Measurements from ENCODE around the gene LAMA4.
A peak's percentile ranks its signal among the peaks of the same experiment; 100 is the strongest.

LAMA4 gene

GRCh38 chr6:112100561-112100960 is 153.8 kb downstream of the LAMA4 start:
- Histone ChIP-seq H4K12ac (ENCODE audit: low read depth, low read length) (no peak overlapping the region), H3K36me3 (ENCODE audit: control insufficient read depth in 1 of 2, insufficient read depth in 2 of 2, low read length in 2 of 2) (no peaks in the 10 kb centered on the region), H3K18ac (ENCODE audit: low read length) (no peak overlapping the region), H3K27me3 (ENCODE audit: insufficient read depth, low read length) (no peaks in the 10 kb centered on the region), H3K9me3 (ENCODE audit: insufficient read depth, low read depth, low read length) (no peaks in the 10 kb centered on the region), H3K4me1 (ENCODE audit: control insufficient read depth in 1 of 2, insufficient read depth in 2 of 2, low read length in 2 of 2) (no peaks in the 10 kb centered on the region), H3K79me1 (ENCODE audit: low read length) (no peaks in the 10 kb centered on the region), H3K14ac (ENCODE audit: low read length) (no peak overlapping the region), H2AK5ac (ENCODE audit: low read length) (no peak overlapping the region), H2BK12ac (ENCODE audit: low read length) (no peak overlapping the region), H3K27ac (ENCODE audit: low read depth, low read length) (no peak overlapping the region), H3K79me2 (ENCODE audit: control insufficient read depth, insufficient read depth, low read length, poor library complexity) (no peaks in the 10 kb centered on the region), H3K4me3 (ENCODE audit: low read depth, low read length) (no peak overlapping the region), H3K4ac (ENCODE audit: low read depth, low read length) (no peak overlapping the region), H3K4me2 (ENCODE audit: low read length) (no peak overlapping the region), H2BK120ac (ENCODE audit: insufficient read depth, low read length, poor library complexity) (no peak overlapping the region), H4K8ac (ENCODE audit: low read depth, low read length) (no peak overlapping the region), H2AFZ (ENCODE audit: insufficient read depth, low read length, poor library complexity) (no peak overlapping the region), H3K23ac (ENCODE audit: low read length) (no peak overlapping the region), H2BK5ac (ENCODE audit: low read depth, low read length, poor library complexity) (no peak overlapping the region), H4K91ac (ENCODE audit: low read depth, low read length) (no peak overlapping the region), H3K9ac (ENCODE audit: low read length) (no peak overlapping the region)
- no CpG with 5 or more reads among the region's 4 CpGs for WGBS (ENCODE audit: extremely low coverage, insufficient coverage, insufficient read length)
- no peak for DNase-seq

- Histone ChIP-seq H4K91ac (ENCODE audit: low read depth, low read length) (no peak overlapping the region), H2AK5ac (ENCODE audit: low read length) (no peak overlapping the region), H3K4me2 (ENCODE audit: low read length) (no peak overlapping the region), H3K79me2 (ENCODE audit: control insufficient read depth, insufficient read depth, low read length, poor library complexity) (no peaks in the 10 kb centered on the region), H3K4me3 (ENCODE audit: low read depth, low read length) (no peak overlapping the region), H3K9me3 (ENCODE audit: insufficient read depth, low read depth, low read length) (no peaks in the 10 kb centered on the region), H3K36me3 (ENCODE audit: control insufficient read depth in 1 of 2, insufficient read depth in 2 of 2, low read length in 2 of 2) (no peaks in the 10 kb centered on the region), H3K4me1 (ENCODE audit: control insufficient read depth in 1 of 2, insufficient read depth in 2 of 2, low read length in 2 of 2) (no peaks in the 10 kb centered on the region), H3K23ac (ENCODE audit: low read length) (no peak overlapping the region), H3K4ac (ENCODE audit: low read depth, low read length) (no peak overlapping the region), H2AFZ (ENCODE audit: insufficient read depth, low read length, poor library complexity) (no peak overlapping the region), H3K14ac (ENCODE audit: low read length) (no peak overlapping the region), H4K12ac (ENCODE audit: low read depth, low read length) (no peak overlapping the region), H2BK5ac (ENCODE audit: low read depth, low read length, poor library complexity) (no peak overlapping the region), H3K18ac (ENCODE audit: low read length) (no peak overlapping the region), H3K9ac (ENCODE audit: low read length) (no peak overlapping the region), H3K27me3 (ENCODE audit: insufficient read depth, low read length) (no peaks in the 10 kb centered on the region), H3K27ac (ENCODE audit: low read depth, low read length) (no peak overlapping the region), H4K8ac (ENCODE audit: low read depth, low read length) (no peak overlapping the region), H2BK120ac (ENCODE audit: insufficient read depth, low read length, poor library complexity) (no peak overlapping the region), H2BK12ac (ENCODE audit: low read length) (no peak overlapping the region), H3K79me1 (ENCODE audit: low read length) (no peaks in the 10 kb centered on the region)
- WGBS (ENCODE audit: extremely low coverage, insufficient coverage, insufficient read length): no CpG with 5 or more reads among the region's 2 CpGs
- no peak for DNase-seq
Observed at GRCh38 chr6:112096901-112097300, 157.5 kb downstream of the LAMA4 start.

- Histone ChIP-seq H3K14ac (ENCODE audit: low read length) (no peak overlapping the region), H3K79me2 (ENCODE audit: control insufficient read depth, insufficient read depth, low read length, poor library complexity) (no peaks in the 10 kb centered on the region), H3K27ac (ENCODE audit: low read depth, low read length) (no peak overlapping the region), H2AFZ (ENCODE audit: insufficient read depth, low read length, poor library complexity) (peak overlapping the region; percentile 50), H3K79me1 (ENCODE audit: low read length) (no peaks in the 10 kb centered on the region), H3K23ac (ENCODE audit: low read length) (no peak overlapping the region), H3K9ac (ENCODE audit: low read length) (no peak overlapping the region), H2AK5ac (ENCODE audit: low read length) (no peak overlapping the region), H4K12ac (ENCODE audit: low read depth, low read length) (no peak overlapping the region), H2BK5ac (ENCODE audit: low read depth, low read length, poor library complexity) (no peak overlapping the region), H4K8ac (ENCODE audit: low read depth, low read length) (no peak overlapping the region), H2BK12ac (ENCODE audit: low read length) (no peak overlapping the region), H3K27me3 (ENCODE audit: insufficient read depth, low read length) (no peaks in the 10 kb centered on the region), H3K9me3 (ENCODE audit: insufficient read depth, low read depth, low read length) (no peaks in the 10 kb centered on the region), H3K4me2 (ENCODE audit: low read length) (peak overlapping the region; percentile 73), H3K36me3 (ENCODE audit: control insufficient read depth in 1 of 2, insufficient read depth in 2 of 2, low read length in 2 of 2) (no peaks in the 10 kb centered on the region), H4K91ac (ENCODE audit: low read depth, low read length) (no peak overlapping the region), H3K4ac (ENCODE audit: low read depth, low read length) (no peak overlapping the region), H2BK120ac (ENCODE audit: insufficient read depth, low read length, poor library complexity) (no peak overlapping the region), H3K18ac (ENCODE audit: low read length) (no peak overlapping the region), H3K4me3 (ENCODE audit: low read depth, low read length) (no peak overlapping the region), H3K4me1 (ENCODE audit: control insufficient read depth in 1 of 2, insufficient read depth in 2 of 2, low read length in 2 of 2) (no peaks in the 10 kb centered on the region)
- no CpG with 5 or more reads among the region's 7 CpGs for WGBS (ENCODE audit: extremely low coverage, insufficient coverage, insufficient read length)
- peak in 1 of 2 donors; percentile 23 for DNase-seq
Observed at GRCh38 chr6:112087916-112088315, 166.5 kb downstream of the LAMA4 start.

- H3K4me3 ChIP-seq (ENCODE audit: low read depth, low read length): peak within 1 kb of the TSS; percentile 77
- H3K14ac ChIP-seq (ENCODE audit: low read length): peak within 1 kb of the TSS; percentile 36
- H3K27ac ChIP-seq (ENCODE audit: low read depth, low read length): peak within 1 kb of the TSS; percentile 31
- H3K4me1 ChIP-seq (ENCODE audit: control insufficient read depth in 1 of 2, insufficient read depth in 2 of 2, low read length in 2 of 2): no peaks in the 10 kb centered on the region
- H3K9ac ChIP-seq (ENCODE audit: low read length): no peak within 1 kb of the TSS
- H2AK5ac ChIP-seq (ENCODE audit: low read length): no peak within 1 kb of the TSS
- no peaks in the 10 kb centered on the region for H3K79me2 ChIP-seq (ENCODE audit: control insufficient read depth, insufficient read depth, low read length, poor library complexity)
- H4K12ac ChIP-seq (ENCODE audit: low read depth, low read length): peak within 1 kb of the TSS; percentile 21
- H3K79me1 ChIP-seq (ENCODE audit: low read length): no peaks in the 10 kb centered on the region
- H3K9me3 ChIP-seq (ENCODE audit: insufficient read depth, low read depth, low read length): no peaks in the 10 kb centered on the region
- no peak within 1 kb of the TSS for H2BK5ac ChIP-seq (ENCODE audit: low read depth, low read length, poor library complexity)
- WGBS (ENCODE audit: extremely low coverage, insufficient coverage, insufficient read length): no CpG with 5 or more reads among the region's 60 CpGs
- H3K4me2 ChIP-seq (ENCODE audit: low read length): peak within 1 kb of the TSS; percentile 73
- H2BK12ac ChIP-seq (ENCODE audit: low read length): no peak within 1 kb of the TSS
- H3K18ac ChIP-seq (ENCODE audit: low read length): no peak within 1 kb of the TSS
- H3K36me3 ChIP-seq (ENCODE audit: control insufficient read depth in 1 of 2, insufficient read depth in 2 of 2, low read length in 2 of 2): no peaks in the 10 kb centered on the region
- H3K4ac ChIP-seq (ENCODE audit: low read depth, low read length): no peak within 1 kb of the TSS
- peak within 1 kb of the TSS; percentile 51 for H2AFZ ChIP-seq (ENCODE audit: insufficient read depth, low read length, poor library complexity)
- DNase-seq: peak; percentile 95 to 96
- H3K23ac ChIP-seq (ENCODE audit: low read length): no peak within 1 kb of the TSS
- peak within 1 kb of the TSS; percentile 53 for H4K91ac ChIP-seq (ENCODE audit: low read depth, low read length)
- H2BK120ac ChIP-seq (ENCODE audit: insufficient read depth, low read length, poor library complexity): no peak within 1 kb of the TSS
- peak within 1 kb of the TSS; percentile 64 for H4K8ac ChIP-seq (ENCODE audit: low read depth, low read length)
- no peaks in the 10 kb centered on the region for H3K27me3 ChIP-seq (ENCODE audit: insufficient read depth, low read length)
Observed at GRCh38 chr6:112087136-112087911, 167.0 kb downstream of the LAMA4 start, which contains the start of the genes FAM229B and TUBE1. Gene FAM229B, plus strand, starts transcription at chr6:112087591. Its CDS starts 11,693 bp downstream, at chr6:112099284. Gene TUBE1, minus strand, starts transcription at chr6:112087482. Its CDS starts 48 bp downstream, at chr6:112087434.
